Fibroblast of mammary gland (primary cell): ENCODE results near the gene TMCC1.

Experiments
- DNase-seq: peaks from one replicate; pipeline ENCODE4 v3.0.0-alpha.2; 2010; ENCODE audit warnings: low read depth
- H3K4me3 ChIP-seq: 2 replicates; pipeline ENCODE4 v1.5.1; 2011; ENCODE audit warnings: low read depth, mild to moderate bottlenecking, low read length, moderate library complexity; ENCODE audit not compliant: control insufficient read depth
- CTCF ChIP-seq: conservative IDR thresholded peaks from 2 replicates; pipeline ENCODE4 v1.5.1; 2011; ENCODE audit warnings: low read depth, low read length, inconsistent platforms; ENCODE audit not compliant: control insufficient read depth, insufficient read depth

The TMCC1 gene

GRCh38 chr3:129607391-129608068 lies 286.0 kb downstream of the TMCC1 start:
- peak overlapping the region; percentile 52 for H3K4me3 ChIP-seq
- TF ChIP-seq CTCF, result no peak
- DNase-seq, result no peak

GRCh38 chr3:129606636-129607390 lies 286.7 kb downstream of the TMCC1 start, which contains the start of gene PLXND1:
TSS of gene PLXND1 (minus strand) at chr3:129606676. CDS start at chr3:129606639, 37 bp downstream.
- TF ChIP-seq CTCF, result no peak
- peak; percentile 64 for DNase-seq
- peak within 1 kb of the TSS; percentile 62 for H3K4me3 ChIP-seq

- H3K4me3 ChIP-seq, result peak overlapping the region; percentile 62
- DNase-seq, result peak; percentile 38
- no peak for TF ChIP-seq CTCF
Observed at GRCh38 chr3:129605922-129606635, 287.4 kb downstream of the TMCC1 start.

GRCh38 chr3:129605203-129605921 lies 288.1 kb downstream of the TMCC1 start:
- H3K4me3 ChIP-seq, result peak overlapping the region; percentile 62
- TF ChIP-seq CTCF, result no peak
- DNase-seq, result peak; percentile 41

- H3K4me3 ChIP-seq, result peak overlapping the region; percentile 62
Observed at GRCh38 chr3:129604767-129605166, 288.7 kb downstream of the TMCC1 start.

More at GRCh38 chr3:129604767-129605166, 288.7 kb downstream of the TMCC1 start:
- no peak for DNase-seq
- TF ChIP-seq CTCF, result no peak
